GM12878 (cell line): ENCODE data around the gene CCDC201. TPM values are rescaled to one million over a fixed set of nuclear protein-coding genes. Genes with fewer than 3 reads are reported as not detected.

Source experiments
- ATAC-seq: fragments of 200-7000 bp; cut with Tn5 transposase; 3 replicates; pipeline ENCODE4 v1.9.1; 2020; ENCODE audit warnings: mild to moderate bottlenecking, moderate library complexity
- BruUV-seq: library from RNA; stranded (reverse); fragments of 400-500 nt; replicated peaks from 2 replicates; lab custom pipeline; 2021; lab: Mats Ljungman, UMichigan
- CTCF ChIA-PET: fragments of 300-600 bp; sonication (Branson Sonifier 250); formaldehyde crosslinking; extraction: SDS; loops from one replicate; lab custom pipeline; 2021; ENCODE audit warnings: inconsistent platforms; lab: Yijun Ruan, JAX
- POLR2A ChIA-PET: fragments of 350-600 bp; formaldehyde crosslinking; extraction: SDS; loops from one replicate; lab custom pipeline; 2021; ENCODE audit warnings: inconsistent platforms; lab: Charles Lee
- RAD21 ChIA-PET: fragments of 300-600 bp; sonication (Branson Sonifier 250); formaldehyde crosslinking; loops from one replicate; lab custom pipeline; 2023; ENCODE audit warnings: antibody characterized with exemption; ENCODE audit not compliant: unreplicated experiment; lab: Charles Lee
- SMC1A ChIA-PET: fragments of 300-600 bp; sonication (Branson Sonifier 250); formaldehyde crosslinking; loops from one replicate; lab custom pipeline; 2023; ENCODE audit not compliant: unreplicated experiment, uncharacterized antibody; lab: Charles Lee
- DNase-seq: peaks from one replicate; pipeline ENCODE4 v3.0.0-alpha.2; 2011; ENCODE audit warnings: low read depth, low spot score
- FAIRE-seq: peaks from 3 replicates; lab custom pipeline; 2011; peaks lifted over from hg19 to GRCh38; lab: Jason Lieb, UNC
- H2AFZ ChIP-seq: 2 replicates; pipeline ENCODE4 v1.6.0; 2011; ENCODE audit warnings: low read depth, low read length, control low read depth; ENCODE audit not compliant: control insufficient read depth
- H3K27ac ChIP-seq: 2 replicates; pipeline ENCODE4 v1.5.1; 2011; ENCODE audit warnings: control low read depth; ENCODE audit not compliant: control insufficient read depth, insufficient read depth
- H3K27me3 ChIP-seq, 2 experiments: replicated peaks in 1 of 2; 2 replicates each; pipeline versions ENCODE4 v1.6.0 to v1.6.1; 2011; ENCODE audit warnings: low read length in 1 of 2; ENCODE audit not compliant: control insufficient read depth in 2 of 2, insufficient read depth in 2 of 2
- H3K36me3 ChIP-seq, 2 experiments: 2 replicates each; pipeline ENCODE4 v1.5.1; 2011; ENCODE audit warnings: low read length in 1 of 2; ENCODE audit not compliant: control insufficient read depth in 2 of 2, insufficient read depth in 2 of 2
- H3K4me1 ChIP-seq: 2 replicates; pipeline ENCODE4 v1.6.1; 2011; ENCODE audit warnings: mild to moderate bottlenecking, low read length, moderate library complexity, mixed read lengths; ENCODE audit not compliant: control insufficient read depth, insufficient read depth
- H3K4me2 ChIP-seq: 2 replicates; pipeline ENCODE4 v1.6.0; 2011; ENCODE audit warnings: control low read depth; ENCODE audit not compliant: control insufficient read depth, insufficient read depth
- H3K4me3 ChIP-seq: fragments of 200-600 bp; sonication (generic); 2 replicates; pipeline ENCODE4 v1.5.1; 2016
- H3K79me2 ChIP-seq: 2 replicates; pipeline ENCODE4 v1.6.0; 2011; ENCODE audit warnings: low read length; ENCODE audit not compliant: control insufficient read depth, insufficient read depth
- H3K9ac ChIP-seq: 2 replicates; pipeline ENCODE4 v1.8.0; 2011; ENCODE audit warnings: low read length, control low read depth, mixed read lengths; ENCODE audit not compliant: control insufficient read depth, insufficient read depth
- H3K9me3 ChIP-seq: replicated peaks from 3 replicates; pipeline ENCODE4 v1.5.1; 2011; ENCODE audit warnings: mild to moderate bottlenecking, low read length; ENCODE audit not compliant: control insufficient read depth, insufficient read depth
- H4K20me1 ChIP-seq: 2 replicates; pipeline ENCODE4 v1.6.0; 2011; ENCODE audit not compliant: control insufficient read depth, insufficient read depth
- CUX1 ChIP-seq: IDR thresholded peaks from 2 replicates; pipeline ENCODE4 v1.6.1; 2012; ENCODE audit warnings: improper control_type of control experiment, low read depth, low read length; ENCODE audit not compliant: insufficient replicate concordance
- IRF4 ChIP-seq: IDR thresholded peaks from 2 replicates; pipeline ENCODE4 v1.6.1; 2011; ENCODE audit warnings: low read depth, low read length
- NBN ChIP-seq: fragments of 450-650 bp; IDR thresholded peaks from 2 replicates; pipeline ENCODE4 v1.6.1; 2016
- NFIC ChIP-seq: IDR thresholded peaks from 2 replicates; pipeline ENCODE4 v1.6.1; 2012; ENCODE audit warnings: low read depth, mild to moderate bottlenecking, inconsistent platforms, low read length, moderate library complexity
- WGBS: methylation state at CpG from one replicate; pipeline ENCODE4 v1.1.6; 2016; ENCODE audit warnings: low lambda C conversion rate; ENCODE audit not compliant: insufficient replicate concordance, insufficient coverage; ENCODE audit errors: missing lambda C conversion rate; 5-methylcytosine and 5-hydroxymethylcytosine counted together
- in situ Hi-C: fragments of 300-500 bp; cut with MboI; formaldehyde crosslinking; loops from 9 replicates; pipeline ENCODE4 v1.14.3; 2018; ENCODE audit warnings: mixed read lengths
- intact Hi-C: fragments of 100-400 bp; cut with micrococcal nuclease; formaldehyde crosslinking; loops from one replicate; pipeline ENCODE4 v1.14.2; 2022; ENCODE audit not compliant: unreplicated experiment
- polyA plus RNA-seq, 11 experiments: library from polyadenylated mRNA; depleted of rRNA in 4 of 11; unstranded in 6 of 11; stranded (reverse) in 5 of 11; fragments of >200 nt; fragmentation: Nextera tagmentation in 4 of 11; fragmentation: Illumina TruSeq in 1 of 11; extraction: Ambion mirVana in 4 of 11; extraction: Trizol in 1 of 11; gene quantifications; 1 replicate in 1 of 11; 2 replicates in 10 of 11; pipeline versions ENCODE4 v1.2.1 to v1.2.3, GENCODE V29; 2011 to 2016; ENCODE audit warnings: inconsistent platforms in 2 of 11, missing spikeins in 2 of 11, low read depth in 1 of 11
- total RNA-seq, 4 experiments: library from RNA; depleted of rRNA in 3 of 4; stranded (reverse); fragments of >200 nt in 3 of 4; fragmentation: Illumina TruSeq in 1 of 4; extraction: Trizol in 1 of 4; gene quantifications; 2 replicates each; pipeline versions ENCODE4 v1.2.1 to v1.2.3, GENCODE V29; 2013 to 2021

CCDC201 gene
- total and polyA plus RNA-seq, 10 of the 15 experiments (the other 5 are each of a cell fraction or from before 2014, with no cell fraction given) = 0.10 TPM; not detected in 9

DNA sequence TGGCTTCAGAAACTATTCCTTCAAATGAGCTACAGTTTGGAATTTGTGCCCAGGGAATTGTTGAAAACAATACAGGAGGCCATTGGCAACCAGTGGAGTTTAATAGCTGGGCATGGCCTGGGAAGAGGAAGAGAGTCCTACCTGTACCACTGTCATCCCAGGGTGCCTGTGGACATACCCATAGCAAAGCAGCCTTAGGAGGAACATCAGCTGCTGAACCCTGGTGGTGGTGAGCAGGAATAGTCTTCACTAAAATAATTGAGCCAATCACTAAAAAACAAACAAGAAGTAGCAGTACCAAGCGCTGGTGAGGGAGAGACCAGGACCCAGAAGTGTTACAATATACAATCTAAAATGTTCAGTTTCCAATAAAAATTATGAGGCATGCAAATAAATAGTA lies 29.9 kb upstream of the CCDC201 start:
- intact Hi-C loops = no loop called here
- DNase-seq = no peak

More for the DNA sequence above, 29.9 kb upstream of the CCDC201 start:
- Histone ChIP-seq H3K9ac (no peak overlapping the region), H3K36me3 (no peaks in the 10 kb centered on the region), H3K4me2 (no peak overlapping the region), H3K4me3 (no peak overlapping the region), H3K27ac (no peak overlapping the region), H3K9me3 (no peaks in the 10 kb centered on the region), H4K20me1 (no peaks in the 10 kb centered on the region), H2AFZ (no peak overlapping the region), H3K27me3 (no peaks in the 10 kb centered on the region), H3K4me1 (no peaks in the 10 kb centered on the region), H3K79me2 (no peaks in the 10 kb centered on the region)
- RAD21 ChIA-PET = interaction anchor here (0.6 kb wide), 1 partner anchor 345 kb away, joined by 4 read pairs; no protein-coding TSS in a partner anchor
- TF ChIP-seq IRF4 = no peak
- no peak for TF ChIP-seq CUX1
- TF ChIP-seq NBN = no peak
- no peak for TF ChIP-seq NFIC
- CTCF ChIA-PET = interaction anchor here (1.3 to 1.9 kb wide), 5 partner anchors 10 to 20 kb away, joined by 3 to 5 read pairs (median 3); no protein-coding TSS in a partner anchor
- no peak for FAIRE-seq
- WGBS = 77% methylated on average over 1 of the region's 1 CpG
- SMC1A ChIA-PET = interaction anchor here (1.4 to 1.5 kb wide), 3 partner anchors 10 to 1198 kb away, joined by 3 to 5 read pairs (median 4); no protein-coding TSS in a partner anchor
- BruUV-seq = no TSS peak
- no peak for ATAC-seq
- in situ Hi-C loops = no loop called here
- POLR2A ChIA-PET = no interaction called here
